GM19043 (cell line): ENCODE results near the gene C6orf136.
"Not testable (repeated sequence)": the region's sequence is repeated elsewhere in the genome, so short reads cannot be mapped to it uniquely, and the experiment has no call there.

Source experiments
- ATAC-seq: cut with Tn5 transposase; IDR thresholded peaks from one replicate; pipeline ENCODE4 v1.9.1; 2021; ENCODE audit warnings: low read depth; ENCODE audit not compliant: unreplicated experiment

C6orf136 gene

GRCh38 chr6:30646450-30647241 lies at the start of gene C6orf136:
C6orf136 (plus strand) TSS chr6:30647133; CDS start chr6:30647232, 99 bp downstream.
- ATAC-seq: peak; percentile 50

GRCh38 chr6:30597315-30598144 lies 49.4 kb upstream of the C6orf136 start:
- ATAC-seq: not testable (repeated sequence)

GRCh38 chr6:30598912-30599624 lies 47.9 kb upstream of the C6orf136 start:
- ATAC-seq: no peak

- no peak for ATAC-seq
Measured at GRCh38 chr6:30599625-30600324, 47.2 kb upstream of the C6orf136 start.

GRCh38 chr6:30600451-30600961 lies 46.4 kb upstream of the C6orf136 start:
- no peak for ATAC-seq

GRCh38 chr6:30601436-30601814 lies 45.5 kb upstream of the C6orf136 start:
- ATAC-seq: no peak

GRCh38 chr6:30601815-30602641 lies 44.9 kb upstream of the C6orf136 start:
- ATAC-seq: no peak

- ATAC-seq: no peak
Measured at GRCh38 chr6:30603961-30604360, 43.0 kb upstream of the C6orf136 start.

GRCh38 chr6:30610065-30610464 lies 36.9 kb upstream of the C6orf136 start:
- no peak for ATAC-seq

- ATAC-seq: no peak
Measured at GRCh38 chr6:30611150-30611855, 35.6 kb upstream of the C6orf136 start.

- no peak for ATAC-seq
Measured at GRCh38 chr6:30611856-30612194, 35.1 kb upstream of the C6orf136 start.

GRCh38 chr6:30612213-30612612 lies 34.7 kb upstream of the C6orf136 start:
- no peak for ATAC-seq

- no peak for ATAC-seq
Measured at GRCh38 chr6:30612687-30613248, 34.2 kb upstream of the C6orf136 start.

GRCh38 chr6:30613251-30614043 lies 33.5 kb upstream of the C6orf136 start:
- ATAC-seq: no peak

- ATAC-seq: no peak
Measured at GRCh38 chr6:30614044-30614842, 32.7 kb upstream of the C6orf136 start.

- ATAC-seq: peak; percentile 44
Measured at GRCh38 chr6:30614843-30615218, 32.1 kb upstream of the C6orf136 start.
